Kidney epithelial cell (primary cell): ENCODE measurements around the gene NPHP4. TPM values are rescaled to one million over a fixed set of nuclear protein-coding genes. Genes with fewer than 3 reads are reported as not detected.
"Not testable (repeated sequence)": the region's sequence is repeated elsewhere in the genome, so short reads cannot be mapped to it uniquely, and the experiment has no call there.

Experiments
- DNase-seq: peaks from one replicate; pipeline ENCODE4 v3.0.0-alpha.2; 2010; ENCODE audit warnings: low read depth
- H3K27me3 ChIP-seq: 2 replicates; pipeline ENCODE4 v1.6.0; 2011; ENCODE audit warnings: low read length; ENCODE audit not compliant: control insufficient read depth, insufficient read depth
- H3K36me3 ChIP-seq: 2 replicates; pipeline ENCODE4 v1.5.1; 2011; ENCODE audit warnings: low read length; ENCODE audit not compliant: control insufficient read depth, insufficient read depth
- H3K4me3 ChIP-seq: 2 replicates; pipeline ENCODE4 v1.5.1; 2011; ENCODE audit warnings: low read depth, mild to moderate bottlenecking, control low read depth, low read length
- total RNA-seq: library from RNA; depleted of rRNA; stranded (reverse); fragments of >200 nt; gene quantifications from 2 replicates; pipeline ENCODE4 v1.2.3, GENCODE V29; 2015
- TF ChIP-seq, protein P1 (sequence below): IDR thresholded peaks from 2 replicates; pipeline ENCODE4 v1.5.1; 2011; ENCODE audit warnings: mild to moderate bottlenecking, moderate library complexity, low read length, control low read depth, inconsistent platforms; ENCODE audit not compliant: insufficient read depth, poor library complexity, severe bottlenecking

The NPHP4 gene
- total RNA-seq, 1 donor from 2014 or later: 6.6 TPM

GRCh38 chr1:5896706-5897660, 95.2 kb downstream of the NPHP4 start:
- no peak for DNase-seq
- Histone ChIP-seq H3K4me3 (no peak overlapping the region), H3K36me3 (no peaks in the 10 kb centered on the region), H3K27me3 (no peaks in the 10 kb centered on the region)
- TF ChIP-seq, protein P1, sequence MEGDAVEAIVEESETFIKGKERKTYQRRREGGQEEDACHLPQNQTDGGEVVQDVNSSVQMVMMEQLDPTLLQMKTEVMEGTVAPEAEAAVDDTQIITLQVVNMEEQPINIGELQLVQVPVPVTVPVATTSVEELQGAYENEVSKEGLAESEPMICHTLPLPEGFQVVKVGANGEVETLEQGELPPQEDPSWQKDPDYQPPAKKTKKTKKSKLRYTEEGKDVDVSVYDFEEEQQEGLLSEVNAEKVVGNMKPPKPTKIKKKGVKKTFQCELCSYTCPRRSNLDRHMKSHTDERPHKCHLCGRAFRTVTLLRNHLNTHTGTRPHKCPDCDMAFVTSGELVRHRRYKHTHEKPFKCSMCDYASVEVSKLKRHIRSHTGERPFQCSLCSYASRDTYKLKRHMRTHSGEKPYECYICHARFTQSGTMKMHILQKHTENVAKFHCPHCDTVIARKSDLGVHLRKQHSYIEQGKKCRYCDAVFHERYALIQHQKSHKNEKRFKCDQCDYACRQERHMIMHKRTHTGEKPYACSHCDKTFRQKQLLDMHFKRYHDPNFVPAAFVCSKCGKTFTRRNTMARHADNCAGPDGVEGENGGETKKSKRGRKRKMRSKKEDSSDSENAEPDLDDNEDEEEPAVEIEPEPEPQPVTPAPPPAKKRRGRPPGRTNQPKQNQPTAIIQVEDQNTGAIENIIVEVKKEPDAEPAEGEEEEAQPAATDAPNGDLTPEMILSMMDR: no peak

- no peak for DNase-seq
- no peaks in the 10 kb centered on the region for H3K36me3 ChIP-seq
- H3K27me3 ChIP-seq: no peaks in the 10 kb centered on the region
- H3K4me3 ChIP-seq: no peak overlapping the region
- TF ChIP-seq, protein P1: no peak
These were observed 96.5 kb downstream of the NPHP4 start for GRCh38 chr1:5895446-5896406.

DNA sequence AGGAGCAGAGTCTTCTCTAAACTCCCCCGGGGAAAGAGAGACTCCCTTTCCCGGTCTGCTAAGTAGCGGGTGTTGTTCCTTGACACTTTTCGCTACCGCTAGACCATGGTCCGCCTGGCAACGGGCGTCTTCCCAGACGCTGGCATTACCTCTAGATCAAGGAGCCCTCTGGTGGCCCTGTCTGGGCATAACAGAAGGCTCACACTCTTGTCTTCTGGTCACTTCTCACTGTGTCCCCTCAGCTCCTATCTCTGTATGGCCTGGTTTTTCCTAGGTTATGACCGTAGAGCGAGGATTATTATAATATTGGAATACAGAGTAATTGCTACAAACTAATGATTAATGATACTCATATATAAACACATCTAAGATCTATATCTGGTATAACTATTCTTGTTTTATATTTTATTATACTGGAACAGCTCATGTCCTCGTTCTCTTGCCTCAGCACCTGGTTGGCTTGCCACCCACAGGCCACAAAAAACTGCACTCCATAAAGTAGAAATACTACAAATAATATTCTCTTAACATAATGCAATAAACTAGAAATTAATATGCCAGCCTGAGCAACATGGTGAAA, 98.4 kb downstream of the NPHP4 start:
- DNase-seq, H3K4me3 ChIP-seq, H3K36me3 ChIP-seq, H3K27me3 ChIP-seq: not testable (repeated sequence)
- TF ChIP-seq, protein P1: peak; percentile 19

DNA sequence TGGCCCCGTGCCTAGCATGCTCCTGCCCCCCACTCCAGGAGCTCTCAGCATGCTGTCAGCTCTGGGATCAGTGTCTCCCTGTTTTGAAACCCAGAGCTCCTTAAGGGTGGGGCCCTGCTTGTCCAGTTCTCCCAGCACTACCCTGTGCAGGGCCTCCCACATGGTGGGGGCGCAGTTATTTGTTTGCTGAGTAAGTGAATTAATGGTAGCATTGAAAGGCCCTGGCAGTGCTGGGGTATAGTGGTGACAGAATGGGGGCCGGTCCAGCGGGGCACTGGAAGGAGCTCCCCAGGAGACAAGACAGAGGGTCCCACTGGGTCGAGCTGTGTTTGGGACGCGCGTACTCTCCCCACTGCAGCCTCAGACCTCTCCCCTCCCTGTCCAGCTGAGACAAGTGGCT, 99.9 kb downstream of the NPHP4 start:
- no peak overlapping the region for H3K4me3 ChIP-seq
- TF ChIP-seq, protein P1: no peak

GRCh38 chr1:5891736-5892135, 100.5 kb downstream of the NPHP4 start:
- no peak for DNase-seq
- TF ChIP-seq, protein P1: no peak
- H3K27me3 ChIP-seq: no peaks in the 10 kb centered on the region
- no peaks in the 10 kb centered on the region for H3K36me3 ChIP-seq
- no peak overlapping the region for H3K4me3 ChIP-seq

More for the DNA sequence above, 99.9 kb downstream of the NPHP4 start:
- no peak for DNase-seq
- H3K36me3 ChIP-seq: no peaks in the 10 kb centered on the region
- H3K27me3 ChIP-seq: no peaks in the 10 kb centered on the region
